Stimulated activated CD4-positive, alpha-beta T cell treated with anti-CD3 and anti-CD28 coated beads, Interleukin-2, amount 100 ng/mL, for 24 hours (primary cell): ENCODE measurements around the gene THUMPD3.

Experiments
- DNase-seq, 2 donors: peaks; one replicate each; pipeline ENCODE4 v3.0.0-alpha.2; 2020

The THUMPD3 gene

DNA sequence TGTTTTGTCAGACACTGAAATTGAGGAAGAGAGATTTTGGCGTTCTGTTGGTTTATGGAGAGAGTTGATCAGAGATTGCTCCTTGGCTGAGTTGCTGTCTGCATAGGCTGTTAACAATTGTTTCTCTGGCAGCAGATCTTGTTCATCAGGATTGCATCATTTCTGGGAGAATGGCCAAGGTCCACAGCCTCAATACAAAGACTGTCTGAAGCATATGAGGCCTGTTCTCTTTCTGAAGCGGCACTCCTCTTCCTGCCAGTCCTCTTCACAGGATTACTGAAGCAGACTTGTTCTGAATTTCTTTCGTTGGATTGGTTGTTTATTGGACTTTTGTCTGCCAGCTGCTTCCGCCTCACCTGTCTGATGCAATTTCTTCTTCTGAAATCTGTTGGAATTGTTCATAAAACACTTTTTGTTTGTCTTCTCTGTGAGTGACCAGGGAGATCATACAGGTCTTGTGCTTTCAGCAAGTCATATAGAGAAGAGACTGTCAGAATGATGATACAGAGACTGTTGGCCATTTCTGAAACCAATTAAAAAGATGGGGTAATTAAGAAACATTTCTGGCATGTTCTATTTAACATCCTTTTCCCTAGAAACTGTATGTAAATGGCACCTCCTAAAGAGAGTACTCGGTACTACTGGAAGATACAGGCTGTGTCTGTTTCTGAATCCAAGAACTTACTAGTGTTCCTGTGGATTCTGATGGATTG, 60.0 kb downstream of the THUMPD3 start:
- DNase-seq: no peak

DNA sequence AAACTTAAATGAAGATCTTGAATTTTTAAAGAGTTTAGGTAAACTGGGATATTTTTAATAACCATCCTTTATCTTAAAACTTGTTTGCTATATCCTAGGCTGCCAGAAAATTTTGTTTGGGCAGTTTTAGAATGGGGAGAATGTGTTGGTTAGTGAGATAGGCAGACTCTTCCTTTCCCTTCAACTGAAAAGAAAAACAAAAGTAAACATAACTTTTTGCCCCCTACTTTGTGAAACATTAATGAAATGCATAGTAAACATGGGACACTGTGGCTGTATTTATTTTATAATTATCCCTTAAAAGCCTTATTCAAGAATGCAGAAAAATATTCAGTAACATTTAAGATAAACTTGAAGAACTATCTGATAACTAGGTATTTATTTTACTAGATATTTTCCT, 65.6 kb downstream of the THUMPD3 start:
- DNase-seq: no peak

DNA sequence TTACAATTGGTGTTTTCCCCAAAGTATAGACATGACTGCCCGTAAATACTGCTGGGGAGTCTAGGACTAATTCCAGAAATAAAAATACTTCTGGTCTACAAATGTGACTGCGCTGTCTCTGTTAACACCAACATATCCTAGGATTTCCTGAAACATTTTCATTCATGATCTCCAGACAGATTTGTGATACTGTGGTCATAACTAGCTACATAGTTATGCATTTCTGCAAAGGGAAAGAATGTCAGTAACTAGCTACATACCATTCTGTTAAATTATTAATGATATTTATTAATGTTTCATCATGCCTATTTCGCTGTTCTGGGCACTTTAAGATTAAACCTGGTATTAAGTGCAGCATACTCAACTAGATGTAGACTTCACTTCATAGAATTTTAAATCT, 67.9 kb downstream of the THUMPD3 start:
- DNase-seq: no peak

DNA sequence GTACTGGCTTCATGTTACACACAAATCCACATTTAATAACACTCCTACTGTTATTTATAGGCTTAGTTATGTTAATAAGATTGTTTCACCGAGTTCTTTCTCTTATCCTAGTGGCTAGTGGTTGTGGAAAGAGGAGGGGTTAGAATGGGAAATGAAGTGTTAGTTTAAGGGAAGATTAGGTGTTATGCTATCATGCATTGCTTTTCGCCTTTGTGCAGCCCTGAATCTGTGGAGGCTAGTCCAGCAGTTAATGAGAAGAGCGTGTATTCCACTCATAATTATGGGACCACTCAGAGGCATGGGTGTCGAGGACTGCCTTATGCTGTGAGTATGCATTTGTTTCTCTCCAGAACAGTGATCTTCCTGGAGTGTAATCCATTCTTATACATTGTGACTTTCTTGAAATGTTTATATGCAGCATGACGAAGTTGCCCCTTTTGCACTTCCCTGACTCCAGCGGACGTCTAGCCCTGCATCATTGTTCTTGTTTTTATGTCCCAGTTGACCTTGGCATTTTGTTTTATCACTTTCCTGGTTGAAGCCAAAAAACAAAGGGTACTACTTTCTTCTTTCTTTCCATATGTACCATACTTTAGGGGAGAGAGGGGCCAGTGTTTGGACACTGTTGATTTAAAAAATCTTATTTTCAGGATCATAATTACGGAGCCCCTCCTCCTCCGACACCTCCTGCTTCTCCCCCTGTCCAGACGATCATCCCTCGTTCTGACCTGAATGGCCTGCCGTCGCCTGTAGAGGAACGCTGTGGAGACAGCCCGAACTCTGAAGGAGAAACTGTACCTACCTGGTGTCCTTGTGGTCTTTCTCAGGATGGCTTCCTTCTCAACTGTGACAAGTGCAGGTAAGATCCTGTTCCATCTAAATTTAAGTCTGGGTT, 71.0 kb downstream of the THUMPD3 start:
- no peak for DNase-seq

DNA sequence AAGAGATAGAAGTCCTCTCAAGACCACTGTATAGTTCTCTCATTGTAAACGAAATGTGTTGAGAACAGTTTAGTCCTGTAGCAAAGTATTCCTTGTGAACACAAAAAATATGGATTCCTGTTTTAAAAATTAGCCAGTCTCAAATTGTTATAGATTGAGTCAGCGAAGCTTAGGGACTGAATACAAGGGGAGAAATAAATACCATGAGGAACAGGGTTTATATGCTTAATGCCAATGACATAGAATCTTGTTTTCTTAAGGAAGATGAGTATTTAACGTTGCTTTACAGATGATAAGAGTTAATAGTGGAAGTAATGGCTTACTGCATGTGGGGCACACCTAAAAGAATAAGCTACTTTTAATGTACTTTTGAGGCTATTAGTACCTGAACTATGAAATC, 72.5 kb downstream of the THUMPD3 start:
- no peak for DNase-seq
